Measurements from ENCODE around the gene TCAF1.

GRCh38 chr7:143846692-143847091 lies 55.3 kb downstream of the TCAF1 start:
- no peak for TF ChIP-seq CTCF (IDR thresholded peaks at IDR 0.05; ENCODE audit: borderline replicate concordance, extremely low read depth, low read length, poor library complexity, severe bottlenecking)
- TF ChIP-seq EZH2 (IDR thresholded peaks at IDR 0.05; ENCODE audit: borderline replicate concordance, low read depth, low read length, severe bottlenecking): no peak
